ENCODE data around the gene PXMP4. TPM values are rescaled to one million over a fixed set of nuclear protein-coding genes. Genes with fewer than 3 reads are reported as not detected.

The PXMP4 gene
- total RNA-seq, 1 experiment from 2014 or later: 5.7 TPM

DNA sequence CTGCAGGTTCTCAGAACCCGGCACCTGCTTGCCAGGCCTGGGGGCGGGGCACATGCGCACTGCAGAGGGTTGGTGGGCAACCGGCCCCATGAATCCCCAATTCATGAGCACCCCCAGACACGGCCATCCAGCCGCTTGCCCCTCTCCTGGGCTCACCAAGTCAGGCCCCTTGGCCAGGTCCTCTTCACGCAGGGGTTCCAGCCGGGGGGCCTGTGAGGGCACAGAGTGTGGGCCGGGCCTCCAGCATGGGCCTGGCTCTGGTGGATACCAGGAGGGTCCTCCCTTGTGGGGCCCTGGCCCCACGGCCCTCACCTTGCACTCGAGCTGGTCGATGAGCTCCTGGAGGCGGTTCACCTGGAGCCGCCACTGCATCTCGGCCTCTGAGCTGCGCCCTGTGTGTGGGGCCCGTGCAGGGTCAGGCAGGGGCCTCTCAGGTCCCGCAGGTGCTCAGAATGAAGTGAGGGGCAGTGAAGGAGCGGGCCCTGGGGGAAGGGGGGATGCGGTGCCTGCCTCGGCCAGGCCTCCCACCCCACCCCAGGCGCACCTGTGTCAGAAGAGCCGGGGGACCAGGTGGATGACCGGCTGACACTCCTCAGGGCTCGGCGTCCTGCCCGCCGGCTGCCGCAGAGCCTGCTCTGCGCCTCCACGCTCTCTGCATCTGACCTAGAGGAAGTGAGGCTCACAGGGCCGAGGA, 60.6 kb downstream of the PXMP4 start:
- no peak overlapping the region for H2BK20ac ChIP-seq (ENCODE audit: low read depth, low read length, poor library complexity, severe bottlenecking)
- TF ChIP-seq, protein P1, sequence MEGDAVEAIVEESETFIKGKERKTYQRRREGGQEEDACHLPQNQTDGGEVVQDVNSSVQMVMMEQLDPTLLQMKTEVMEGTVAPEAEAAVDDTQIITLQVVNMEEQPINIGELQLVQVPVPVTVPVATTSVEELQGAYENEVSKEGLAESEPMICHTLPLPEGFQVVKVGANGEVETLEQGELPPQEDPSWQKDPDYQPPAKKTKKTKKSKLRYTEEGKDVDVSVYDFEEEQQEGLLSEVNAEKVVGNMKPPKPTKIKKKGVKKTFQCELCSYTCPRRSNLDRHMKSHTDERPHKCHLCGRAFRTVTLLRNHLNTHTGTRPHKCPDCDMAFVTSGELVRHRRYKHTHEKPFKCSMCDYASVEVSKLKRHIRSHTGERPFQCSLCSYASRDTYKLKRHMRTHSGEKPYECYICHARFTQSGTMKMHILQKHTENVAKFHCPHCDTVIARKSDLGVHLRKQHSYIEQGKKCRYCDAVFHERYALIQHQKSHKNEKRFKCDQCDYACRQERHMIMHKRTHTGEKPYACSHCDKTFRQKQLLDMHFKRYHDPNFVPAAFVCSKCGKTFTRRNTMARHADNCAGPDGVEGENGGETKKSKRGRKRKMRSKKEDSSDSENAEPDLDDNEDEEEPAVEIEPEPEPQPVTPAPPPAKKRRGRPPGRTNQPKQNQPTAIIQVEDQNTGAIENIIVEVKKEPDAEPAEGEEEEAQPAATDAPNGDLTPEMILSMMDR (conservative IDR thresholded peaks at IDR 0.05): no peak
- no peak overlapping the region for H3K23ac ChIP-seq (ENCODE audit: insufficient read length, low read depth, low read length)
- H4K91ac ChIP-seq (ENCODE audit: insufficient read length, low read depth, low read length): no peak overlapping the region
- H3K14ac ChIP-seq (ENCODE audit: insufficient read depth, low read length): no peak overlapping the region
- H4K8ac ChIP-seq (replicated peaks; ENCODE audit: insufficient read length, low read depth, low read length): no peak overlapping the region
- H3K4me3 Mint-ChIP-seq: no peak overlapping the region
- H4K20me1 ChIP-seq (ENCODE audit: control insufficient read depth, insufficient read depth, insufficient read length): no peaks in the 10 kb centered on the region
- WGBS (ENCODE audit: extremely low coverage, insufficient read length, low lambda C conversion rate): no CpG with 5 or more reads among the region's 32 CpGs
- H3K56ac ChIP-seq (ENCODE audit: insufficient read length, low read depth, low read length): no peak overlapping the region
- H3K4me1 Mint-ChIP-seq: peaks cover 18 to 19% of the 10 kb centered on the region in 2 experiments
- no peak overlapping the region for H3K27ac ChIP-seq (ENCODE audit: insufficient read length, low read depth, low read length)
- H3K23me2 ChIP-seq (ENCODE audit: insufficient read length, low read depth, low read length, poor library complexity, severe bottlenecking): peaks cover 14% of the 10 kb centered on the region
- H2AFZ ChIP-seq (ENCODE audit: low read length): no peak overlapping the region
- H3K27me3 Mint-ChIP-seq (ENCODE audit: low read depth): no peaks in the 10 kb centered on the region
- no peak overlapping the region for H2BK15ac ChIP-seq (ENCODE audit: low read depth, low read length)
- DNase-seq: no peak
- no peak overlapping the region for H3K18ac ChIP-seq (ENCODE audit: insufficient read length, low read depth, low read length)
- no peaks in the 10 kb centered on the region for H3K79me2 ChIP-seq (ENCODE audit: insufficient read depth, low read length)
- H2AK5ac ChIP-seq (ENCODE audit: insufficient read length, low read length): no peak overlapping the region
- no peak overlapping the region for H2BK120ac ChIP-seq (ENCODE audit: low read depth, low read length, poor library complexity, severe bottlenecking)
- no peak overlapping the region for H3K27ac Mint-ChIP-seq
- no peak overlapping the region for H3T11ph ChIP-seq (ENCODE audit: low read length)
- H3K9me3 Mint-ChIP-seq: no peaks in the 10 kb centered on the region; a peak in 1 of 5 replicates
- H4K5ac ChIP-seq (ENCODE audit: insufficient read length, low read depth, low read length): no peak overlapping the region
- H3K4ac ChIP-seq (ENCODE audit: low read depth, low read length): no peak overlapping the region
- H2BK12ac ChIP-seq (ENCODE audit: insufficient read length, low read depth, low read length): no peak overlapping the region
- no peak overlapping the region for H3K4me2 ChIP-seq (ENCODE audit: insufficient read depth, insufficient read length, low read length)
- H3K36me3 Mint-ChIP-seq (ENCODE audit: insufficient read depth in 1 of 3, low read depth in 3 of 3): peaks cover 0 to 43% (median 4%) of the 10 kb centered on the region in 3 experiments; a peak in 6 of 7 replicates
- no peak overlapping the region for H2BK5ac ChIP-seq (ENCODE audit: insufficient read length, low read length)
- no peaks in the 10 kb centered on the region for H3K9me3 ChIP-seq (ENCODE audit: control insufficient read depth, low read depth, low read length)
- no peaks in the 10 kb centered on the region for H3K27me3 ChIP-seq (ENCODE audit: insufficient read depth, low read length)
- no peak overlapping the region for H3K9ac ChIP-seq (ENCODE audit: extremely low read depth, insufficient read length, low read length)
- no peaks in the 10 kb centered on the region for H3K4me1 ChIP-seq (ENCODE audit: insufficient read depth, low read length)
- no peaks in the 10 kb centered on the region for H3K79me1 ChIP-seq (ENCODE audit: insufficient read depth, low read depth, low read length, poor library complexity, severe bottlenecking)
